SU-DHL-6 (cell line): ENCODE data around the gene TMEM79.

Experiments used
- H2AFZ ChIP-seq: fragments of 200-600 bp; sonication (generic); 2 replicates; pipeline ENCODE4 v1.6.1; 2014; ENCODE audit warnings: low read depth, mild to moderate bottlenecking, moderate library complexity, mixed read lengths, antibody characterized with exemption, low read length; ENCODE audit not compliant: severe bottlenecking
- H3F3A ChIP-seq: fragments of 200-600 bp; shearing (Covaris generic); 2 replicates; pipeline ENCODE4 v1.6.0; 2016; ENCODE audit warnings: antibody characterized with exemption, mild to moderate bottlenecking; ENCODE audit not compliant: insufficient read depth
- H3K27ac ChIP-seq: fragments of 200-600 bp; sonication (generic); 2 replicates; pipeline ENCODE4 v1.5.1; 2016; ENCODE audit warnings: low read depth, mild to moderate bottlenecking, low read length, moderate library complexity, mixed read lengths
- H3K27me3 ChIP-seq: fragments of 200-600 bp; sonication (generic), shearing (Covaris generic); 2 replicates; pipeline ENCODE4 v1.6.0; 2014; ENCODE audit warnings: mild to moderate bottlenecking, low read length
- H3K36me3 ChIP-seq: fragments of 200-600 bp; sonication (generic); 2 replicates; pipeline ENCODE4 v1.6.1; 2014; ENCODE audit warnings: mild to moderate bottlenecking, low read length, mixed read lengths
- H3K4me2 ChIP-seq: fragments of 300-600, 200-600 bp; shearing (Covaris generic), sonication (generic); 2 replicates; pipeline ENCODE4 v1.6.0; 2014; ENCODE audit warnings: low read length, low read depth, mild to moderate bottlenecking; ENCODE audit not compliant: poor library complexity, severe bottlenecking
- H3K4me3 ChIP-seq: fragments of 200-600 bp; sonication (generic); 2 replicates; pipeline ENCODE4 v1.5.1; 2014; ENCODE audit warnings: antibody characterized with exemption, low read length, mild to moderate bottlenecking, mixed read lengths; ENCODE audit not compliant: insufficient read depth, poor library complexity, severe bottlenecking
- H3K79me2 ChIP-seq: fragments of 200-600 bp; sonication (generic); 2 replicates; pipeline ENCODE4 v1.6.1; 2014; ENCODE audit warnings: mild to moderate bottlenecking, low read length, moderate library complexity; ENCODE audit not compliant: insufficient read depth
- H3K9ac ChIP-seq: fragments of 200-600 bp; sonication (generic); 2 replicates; pipeline ENCODE4 v1.7.0; 2014; ENCODE audit warnings: mild to moderate bottlenecking, low read length
- H3K9me2 ChIP-seq: fragments of 200-600 bp; sonication (generic); replicated peaks from 2 replicates; pipeline ENCODE4 v1.6.1; 2014; ENCODE audit warnings: low read length; ENCODE audit not compliant: insufficient read depth
- H3K9me3 ChIP-seq: fragments of 200-600 bp; sonication (generic); 2 replicates; pipeline ENCODE4 v1.6.1; 2014; ENCODE audit warnings: low read length, mixed read lengths; ENCODE audit not compliant: insufficient read depth
- H4K20me1 ChIP-seq: fragments of 200-600 bp; sonication (generic); 2 replicates; pipeline ENCODE4 v1.6.1; 2014; ENCODE audit warnings: low read depth, mild to moderate bottlenecking, antibody characterized with exemption, low read length, moderate library complexity, mixed read lengths
- CTCF ChIP-seq: fragments of 200-600 bp; sonication (generic); IDR thresholded peaks from one replicate; pipeline ENCODE4 v1.5.1; 2017; ENCODE audit warnings: antibody characterized with exemption, mild to moderate bottlenecking, low read length, moderate library complexity; ENCODE audit not compliant: insufficient read depth, poor library complexity, severe bottlenecking
- EZH2phosphoT487 ChIP-seq: fragments of 200-600 bp; sonication (generic), shearing (Covaris generic); conservative IDR thresholded peaks from 2 replicates; pipeline ENCODE4 v1.6.1; 2018; ENCODE audit warnings: mild to moderate bottlenecking, antibody characterized with exemption, low read length, moderate library complexity, mixed read lengths

TMEM79 gene

GRCh38 chr1:156293895-156294294, 9.8 kb downstream of the TMEM79 start:
- H3K36me3 ChIP-seq: no peaks in the 10 kb centered on the region
- 0 out of 2 replicates have a peak, but pooled peaks cover 5% of the 10 kb centered on the region for H3F3A ChIP-seq
- TF ChIP-seq EZH2phosphoT487: no peak
- TF ChIP-seq CTCF: no peak
- H3K9me2 ChIP-seq: no peaks in the 10 kb centered on the region
- H3K27me3 ChIP-seq: no peaks in the 10 kb centered on the region
- no peaks in the 10 kb centered on the region for H3K9me3 ChIP-seq
- no peak overlapping the region for H3K4me3 ChIP-seq
- no peak overlapping the region for H3K4me2 ChIP-seq
- no peak overlapping the region for H3K27ac ChIP-seq
- H2AFZ ChIP-seq: no peak overlapping the region
- no peaks in the 10 kb centered on the region for H4K20me1 ChIP-seq
- no peak overlapping the region for H3K9ac ChIP-seq
- H3K79me2 ChIP-seq: no peaks in the 10 kb centered on the region

GRCh38 chr1:156295391-156295947, 11.3 kb downstream of the TMEM79 start, which contains the start of gene GLMP:
TSS of gene GLMP (minus strand) at chr1:156295679. CDS start at chr1:156295645, 34 bp downstream.
- no peak within 1 kb of the TSS for H3K27ac ChIP-seq
- H3K9ac ChIP-seq: peak within 1 kb of the TSS; percentile 72
- H2AFZ ChIP-seq: peak within 1 kb of the TSS; percentile 98

DNA sequence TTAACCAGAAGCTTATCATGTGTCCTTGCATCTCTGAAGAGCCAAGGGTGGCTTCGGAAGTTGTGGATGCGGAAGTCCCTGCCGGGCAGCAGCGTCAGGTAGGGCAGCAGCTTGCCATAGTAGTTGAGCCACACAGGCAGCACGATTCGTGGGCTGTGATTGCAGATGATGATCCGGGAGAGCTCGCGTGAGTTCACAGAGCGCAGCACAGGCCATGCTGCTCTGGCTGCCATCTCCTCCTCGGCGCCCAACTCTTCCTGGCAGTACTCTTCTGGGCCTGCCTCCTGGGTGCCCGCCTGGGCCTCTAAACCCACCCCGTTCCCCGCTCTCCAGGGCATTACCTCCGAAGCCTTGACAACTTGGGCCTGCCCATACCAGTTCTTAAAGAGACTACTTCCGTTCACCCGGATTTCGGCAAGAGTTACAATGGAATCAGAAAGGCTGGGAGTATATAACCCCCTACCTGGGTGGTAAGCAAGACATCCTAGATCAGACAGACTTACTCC, 14.8 kb downstream of the TMEM79 start, which contains the start of gene VHLL:
TSS of gene VHLL (minus strand) at position 456 of the 506 bp plus-strand sequence. CDS start at position 338, 118 bp downstream.
- Histone ChIP-seq H3K9me3 (no peaks in the 10 kb centered on the region), H2AFZ (no peak within 1 kb of the TSS), H3F3A (peaks cover 8% of the 10 kb centered on the region; the same call in 1 of the 2 replicates), H3K79me2 (no peaks in the 10 kb centered on the region), H4K20me1 (no peaks in the 10 kb centered on the region), H3K9me2 (no peaks in the 10 kb centered on the region), H3K4me2 (no peak within 1 kb of the TSS), H3K36me3 (no peaks in the 10 kb centered on the region), H3K4me3 (no peak within 1 kb of the TSS), H3K27ac (no peak within 1 kb of the TSS), H3K9ac (no peak within 1 kb of the TSS), H3K27me3 (no peaks in the 10 kb centered on the region)
- no peak for TF ChIP-seq EZH2phosphoT487

More at GRCh38 chr1:156295391-156295947, 11.3 kb downstream of the TMEM79 start, which contains the start of gene GLMP:
- no peaks in the 10 kb centered on the region for H3K79me2 ChIP-seq
- no peaks in the 10 kb centered on the region for H3K9me3 ChIP-seq
- H3K36me3 ChIP-seq: no peaks in the 10 kb centered on the region
- no peaks in the 10 kb centered on the region for H3K27me3 ChIP-seq
- H3F3A ChIP-seq: no peaks in the 10 kb centered on the region
- peak within 1 kb of the TSS; percentile 84 for H3K4me3 ChIP-seq
- H3K4me2 ChIP-seq: peak within 1 kb of the TSS; percentile 94
- no peaks in the 10 kb centered on the region for H3K9me2 ChIP-seq
- H4K20me1 ChIP-seq: no peaks in the 10 kb centered on the region
- TF ChIP-seq CTCF: no peak
- no peak for TF ChIP-seq EZH2phosphoT487

DNA sequence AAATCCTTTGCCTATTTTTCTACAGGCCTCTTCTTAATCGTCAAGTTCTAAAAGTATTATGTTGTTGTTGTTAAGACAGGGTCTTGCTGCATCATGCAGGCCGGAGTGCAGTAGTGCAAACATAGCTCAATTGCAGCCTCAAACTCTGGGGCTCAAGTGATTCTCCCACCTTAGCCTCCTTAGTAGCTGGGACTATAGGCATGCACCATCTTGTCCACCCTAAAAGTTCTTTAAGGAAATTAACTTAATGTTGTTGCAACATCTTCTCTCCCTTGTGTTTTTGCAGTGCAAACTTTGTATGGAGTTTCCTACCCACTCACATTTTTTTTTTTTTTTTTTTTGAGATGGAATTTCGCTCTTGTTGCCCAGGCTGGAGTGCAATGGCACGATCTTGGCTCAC, 19.1 kb downstream of the TMEM79 start:
- no peak overlapping the region for H3K4me2 ChIP-seq
- H3K79me2 ChIP-seq: no peaks in the 10 kb centered on the region
- no peak overlapping the region for H3K27ac ChIP-seq
- no peaks in the 10 kb centered on the region for H3K9me3 ChIP-seq
- no peak overlapping the region for H3K4me3 ChIP-seq
- no peak overlapping the region for H3K9ac ChIP-seq
- TF ChIP-seq CTCF (no peak), EZH2phosphoT487 (no peak)
- H3K27me3 ChIP-seq: no peaks in the 10 kb centered on the region
- peaks cover 8% of the 10 kb centered on the region; the same call in 1 of the 2 replicates for H3K36me3 ChIP-seq
- H4K20me1 ChIP-seq: no peaks in the 10 kb centered on the region
- no peak overlapping the region for H2AFZ ChIP-seq
- no peaks in the 10 kb centered on the region for H3K9me2 ChIP-seq
- H3F3A ChIP-seq: peaks cover 17% of the 10 kb centered on the region; the same call in 1 of the 2 replicates
